RWPE1 (cell line): ENCODE results near the gene TSHZ2.
"Not testable (repeated sequence)": the region's sequence is repeated elsewhere in the genome, so short reads cannot be mapped to it uniquely, and the experiment has no call there.

Experiments
- CTCF ChIA-PET: fragments of 350-600 bp; sonication (Branson Sonifier 250); formaldehyde crosslinking; extraction: SDS; loops from one replicate; lab custom pipeline; 2021; lab: Yijun Ruan, JAX
- POLR2A ChIA-PET: fragments of 400-600 bp; formaldehyde crosslinking; extraction: SDS; loops from one replicate; lab custom pipeline; 2020; ENCODE audit warnings: antibody characterized with exemption; ENCODE audit not compliant: low non-redundant PET; lab: Yijun Ruan, JAX
- DNase-seq: peaks from one replicate; pipeline ENCODE4 v3.0.0; 2012; ENCODE audit warnings: low spot score
- H3K27ac ChIP-seq: fragments of 450-650 bp; 2 replicates; pipeline ENCODE4 v1.5.1; 2017
- TF ChIP-seq, protein P1 (sequence below): fragments of 450-650 bp; conservative IDR thresholded peaks from 2 replicates; pipeline ENCODE4 v1.5.1; 2017; ENCODE audit warnings: low read depth, mild to moderate bottlenecking

The TSHZ2 gene

DNA sequence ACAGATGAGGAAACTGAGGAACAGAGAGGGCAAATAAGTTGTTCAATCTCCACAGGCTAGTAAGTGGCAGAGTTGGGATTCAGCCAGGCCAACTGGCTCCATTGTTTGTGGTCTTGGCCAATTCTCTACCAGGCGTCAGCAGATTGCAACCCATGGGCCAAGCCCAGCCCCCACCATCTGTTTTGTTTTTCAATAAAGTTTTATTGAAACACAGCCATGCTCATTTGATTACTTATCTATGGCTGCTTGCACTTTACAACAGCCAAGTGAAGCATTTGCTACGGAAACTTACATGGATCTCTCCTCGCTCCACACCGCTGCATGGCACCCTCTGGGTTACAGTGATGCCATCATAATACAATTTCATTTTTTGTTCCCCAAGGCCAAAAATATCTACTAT lies 530.7 kb downstream of the TSHZ2 start:
- H3K27ac ChIP-seq, result no peak overlapping the region
- ChIA-PET CTCF (no interaction called here), POLR2A (interaction anchor here (0.7 kb wide), 1 partner anchor 599 kb away, joined by 3 read pairs; no protein-coding TSS in a partner anchor)
- TF ChIP-seq, protein P1, sequence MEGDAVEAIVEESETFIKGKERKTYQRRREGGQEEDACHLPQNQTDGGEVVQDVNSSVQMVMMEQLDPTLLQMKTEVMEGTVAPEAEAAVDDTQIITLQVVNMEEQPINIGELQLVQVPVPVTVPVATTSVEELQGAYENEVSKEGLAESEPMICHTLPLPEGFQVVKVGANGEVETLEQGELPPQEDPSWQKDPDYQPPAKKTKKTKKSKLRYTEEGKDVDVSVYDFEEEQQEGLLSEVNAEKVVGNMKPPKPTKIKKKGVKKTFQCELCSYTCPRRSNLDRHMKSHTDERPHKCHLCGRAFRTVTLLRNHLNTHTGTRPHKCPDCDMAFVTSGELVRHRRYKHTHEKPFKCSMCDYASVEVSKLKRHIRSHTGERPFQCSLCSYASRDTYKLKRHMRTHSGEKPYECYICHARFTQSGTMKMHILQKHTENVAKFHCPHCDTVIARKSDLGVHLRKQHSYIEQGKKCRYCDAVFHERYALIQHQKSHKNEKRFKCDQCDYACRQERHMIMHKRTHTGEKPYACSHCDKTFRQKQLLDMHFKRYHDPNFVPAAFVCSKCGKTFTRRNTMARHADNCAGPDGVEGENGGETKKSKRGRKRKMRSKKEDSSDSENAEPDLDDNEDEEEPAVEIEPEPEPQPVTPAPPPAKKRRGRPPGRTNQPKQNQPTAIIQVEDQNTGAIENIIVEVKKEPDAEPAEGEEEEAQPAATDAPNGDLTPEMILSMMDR, result no peak
- DNase-seq, result no peak

DNA sequence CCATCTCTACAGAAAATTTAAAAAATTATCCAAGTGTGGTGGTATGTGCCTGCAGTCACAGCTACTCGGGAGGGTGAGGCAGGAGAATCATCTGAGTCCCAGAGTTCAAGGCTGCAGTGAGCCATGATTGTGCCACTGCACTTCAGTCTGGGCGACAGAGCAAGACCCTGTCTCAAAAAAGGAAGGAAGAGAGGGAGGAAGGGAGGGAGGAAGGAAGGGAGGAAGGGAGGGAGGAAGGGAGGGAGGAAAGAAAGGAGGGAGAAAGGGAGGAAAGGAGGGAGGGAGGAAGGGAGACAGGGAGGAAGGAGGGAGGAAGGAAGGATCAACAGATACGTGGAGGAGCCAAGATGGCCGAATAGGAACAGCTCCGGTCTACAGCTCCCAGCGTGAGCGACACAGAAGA lies 531.4 kb downstream of the TSHZ2 start:
- H3K27ac ChIP-seq, result peak overlapping the region; percentile 75
- ChIA-PET POLR2A (interaction anchor here (0.7 kb wide), 1 partner anchor 598 kb away, joined by 3 read pairs; no protein-coding TSS in a partner anchor), CTCF (no interaction called here)
- TF ChIP-seq, protein P1, result no peak
- DNase-seq, result no peak

DNA sequence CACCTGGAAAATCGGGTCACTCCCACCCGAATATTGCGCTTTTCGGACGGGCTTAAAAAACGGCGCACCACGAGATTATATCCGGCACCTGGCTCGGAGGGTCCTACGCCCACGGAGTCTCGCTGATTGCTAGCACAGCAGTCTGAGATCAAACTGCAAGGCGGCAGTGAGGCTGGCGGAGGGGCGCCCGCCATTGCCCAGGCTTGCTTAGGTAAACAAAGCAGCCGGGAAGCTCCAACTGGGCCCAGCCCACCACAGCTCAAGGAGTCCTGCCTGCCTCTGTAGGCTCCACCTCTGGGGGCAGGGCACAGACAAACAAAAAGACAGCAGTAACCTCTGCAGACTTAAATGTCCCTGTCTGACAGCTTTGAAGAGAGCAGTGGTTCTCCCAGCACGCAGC lies 531.9 kb downstream of the TSHZ2 start:
- POLR2A ChIA-PET, CTCF ChIA-PET, DNase-seq: not testable (repeated sequence)
- H3K27ac ChIP-seq, result peak overlapping the region; percentile 75

DNA sequence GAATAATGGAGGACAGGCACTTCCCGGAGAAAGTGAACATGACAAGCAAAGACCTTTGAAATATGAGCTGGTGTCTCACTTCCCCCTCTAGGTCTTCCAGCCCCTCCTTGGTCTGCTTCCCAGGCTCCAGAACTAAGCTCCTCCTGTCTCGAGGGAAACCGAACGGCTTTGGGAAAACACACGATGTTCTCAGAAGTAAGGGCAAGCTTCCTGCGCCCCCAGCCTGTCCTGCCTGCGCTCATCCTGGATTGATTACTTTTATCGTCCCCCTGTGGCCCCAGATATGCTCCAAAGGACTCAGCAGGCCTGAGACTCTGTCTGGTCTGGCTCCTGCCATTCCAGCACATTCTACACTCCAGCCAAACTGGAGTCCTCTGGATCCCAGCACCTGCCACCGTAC lies 538.1 kb downstream of the TSHZ2 start:
- no peak for DNase-seq
- H3K27ac ChIP-seq, result no peak overlapping the region
- TF ChIP-seq, protein P1, result no peak
- ChIA-PET CTCF (interaction anchor here (0.6 to 0.7 kb wide), 2 partner anchors 14 to 1232 kb away, joined by 3 to 4 read pairs; no protein-coding TSS in a partner anchor), POLR2A (no interaction called here)

DNA sequence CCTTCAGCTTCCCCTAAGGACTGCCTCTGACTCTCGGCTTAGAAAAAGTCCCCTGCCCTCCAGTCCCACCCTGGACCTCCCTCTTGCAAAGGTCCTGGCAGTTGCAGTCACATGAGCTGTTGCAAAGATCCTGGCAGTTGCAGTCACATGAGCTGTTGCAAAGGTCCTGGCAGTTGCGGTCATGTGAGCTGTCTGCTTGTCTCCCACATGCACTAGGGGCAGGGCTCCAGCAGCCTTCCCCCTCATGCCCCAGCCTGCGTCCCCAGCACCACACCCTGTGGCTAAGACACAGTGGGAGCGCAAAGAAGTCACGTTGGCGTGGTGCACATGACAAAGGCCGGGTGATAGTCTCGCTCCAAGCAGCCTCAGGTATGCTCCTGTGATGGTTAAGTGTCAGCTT lies 538.5 kb downstream of the TSHZ2 start:
- CTCF ChIA-PET, result interaction anchor here (0.6 to 0.7 kb wide), 2 partner anchors 14 to 1232 kb away, joined by 3 to 4 read pairs; no protein-coding TSS in a partner anchor
- POLR2A ChIA-PET, result no interaction called here

DNA sequence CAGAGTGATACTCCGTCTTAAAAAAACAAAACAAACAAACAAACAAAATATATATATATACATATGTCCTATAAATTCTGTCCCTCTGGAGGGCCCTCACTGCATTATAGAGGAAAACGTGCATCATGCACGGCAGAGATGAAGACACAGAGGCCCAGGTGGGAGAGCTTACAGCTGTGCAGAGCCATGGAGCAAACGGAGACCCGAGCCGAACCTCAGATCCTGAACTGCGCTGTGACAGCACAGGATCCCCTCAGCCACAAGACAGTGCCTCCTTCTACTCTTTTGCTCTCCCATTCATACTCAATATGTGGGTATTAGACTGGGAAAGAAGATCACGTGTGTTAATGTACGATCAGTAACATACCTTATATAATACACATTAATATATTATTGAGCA lies 539.9 kb downstream of the TSHZ2 start:
- ChIA-PET POLR2A (no interaction called here), CTCF (no interaction called here)
- TF ChIP-seq, protein P1, result no peak
- H3K27ac ChIP-seq, result no peak overlapping the region
- no peak for DNase-seq

More for the DNA sequence above, 538.5 kb downstream of the TSHZ2 start:
- no peak for DNase-seq
- H3K27ac ChIP-seq, result no peak overlapping the region
- TF ChIP-seq, protein P1, result no peak

DNA sequence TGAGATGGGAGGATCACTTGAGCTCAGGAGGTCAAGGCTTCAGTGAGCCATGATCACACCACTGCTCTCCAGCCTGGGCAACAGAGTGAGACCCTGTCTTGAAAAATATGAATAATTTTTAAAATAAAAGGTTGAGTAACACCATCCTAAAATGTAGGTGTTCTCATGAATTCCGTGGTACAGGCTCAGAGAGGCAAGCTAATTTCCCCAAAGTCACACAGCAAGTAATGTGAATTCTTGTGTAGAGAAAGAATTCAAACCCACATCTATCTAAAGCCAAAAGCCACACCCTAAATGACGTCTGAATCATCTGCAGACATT lies 541.0 kb downstream of the TSHZ2 start:
- TF ChIP-seq, protein P1, result no peak
- no peak overlapping the region for H3K27ac ChIP-seq
- ChIA-PET CTCF (interaction anchor here (0.5 kb wide), 1 partner anchor 281 kb away, joined by 3 read pairs; no protein-coding TSS in a partner anchor), POLR2A (no interaction called here)
- DNase-seq, result no peak
